Measurements from ENCODE around the gene LRP2BP. TPM values are rescaled to one million over a fixed set of nuclear protein-coding genes. Genes with fewer than 3 reads are reported as not detected.

LRP2BP gene
- total and polyA plus RNA-seq, 2 of the 4 experiments (the other 2 are of a cell fraction), result 0.10 to 0.18 TPM

DNA sequence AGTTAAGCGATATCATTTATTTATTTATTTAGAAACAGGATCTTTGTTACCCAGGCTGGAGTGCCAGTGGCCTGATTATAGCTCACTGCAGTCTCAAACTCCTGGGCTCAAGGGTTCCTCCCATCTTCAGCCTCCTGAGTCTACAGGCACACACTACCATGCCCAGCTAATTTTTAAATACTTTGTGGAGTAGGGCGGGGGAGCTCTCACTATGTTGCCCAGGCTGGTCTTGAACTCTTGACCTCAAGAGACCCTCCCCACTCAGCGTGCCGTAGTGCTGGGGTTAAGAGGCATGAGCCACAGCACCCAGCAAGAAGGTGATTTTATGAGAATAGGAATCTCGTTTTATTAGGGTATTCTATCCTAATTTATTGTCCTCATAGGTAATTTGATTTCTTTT, 33.9 kb upstream of the LRP2BP start:
- ATAC-seq (ENCODE audit: low read depth) (no peak), DNase-seq (no peak)
- peaks cover 4% of the 10 kb centered on the region; the same call in 1 of the 2 replicates for H3K4me1 ChIP-seq (ENCODE audit: control insufficient read depth, insufficient read depth, low read length)
- H3K27ac ChIP-seq (ENCODE audit: insufficient read depth, low read length), result no peak overlapping the region
- no peak overlapping the region for H2BK120ac ChIP-seq (ENCODE audit: low read depth, low read length)
- H4K8ac ChIP-seq (ENCODE audit: low read depth in 2 of 2, low read length in 2 of 2), result no peak overlapping the region
- no peak overlapping the region for H3K56ac ChIP-seq (ENCODE audit: extremely low read depth, insufficient read depth, low read length)
- H4K20me1 ChIP-seq (ENCODE audit: insufficient read depth, low read length), result no peaks in the 10 kb centered on the region
- no peak overlapping the region for H3K9ac ChIP-seq (ENCODE audit: low read depth, low read length)
- H4K91ac ChIP-seq (ENCODE audit: insufficient read depth, low read depth, low read length), result no peak overlapping the region
- H3K14ac ChIP-seq (replicated peaks; ENCODE audit: low read depth, low read length), result no peak overlapping the region
- intact Hi-C loops (cut with micrococcal nuclease) (loop anchor here (5.0 kb wide), 1 partner anchor 168 kb away; no protein-coding TSS in a partner anchor), dilution Hi-C loops (cut with HindIII; ENCODE audit: low sequenced_read_pairs, unreplicated experiment) (no loop called here), in situ Hi-C loops (cut with MboI; ENCODE audit: low sequenced_read_pairs) (no loop called here)
- no peaks in the 10 kb centered on the region for H3K9me3 ChIP-seq (ENCODE audit: control insufficient read depth, insufficient read depth, low read length)
- H2BK20ac ChIP-seq (ENCODE audit: low read depth, low read length), result no peak overlapping the region
- H2AK9ac ChIP-seq (replicated peaks; ENCODE audit: low read depth, low read length, poor library complexity), result peak overlapping the region; percentile 42
- no peaks in the 10 kb centered on the region for H3K36me3 ChIP-seq (ENCODE audit: control insufficient read depth, insufficient read depth, low read length)
- no peak overlapping the region for H2BK15ac ChIP-seq (ENCODE audit: low read depth, low read length)
- no peak overlapping the region for H2AFZ ChIP-seq (replicated peaks; ENCODE audit: low read length, poor library complexity)
- TF ChIP-seq CEBPB (IDR thresholded peaks at IDR 0.05; ENCODE audit: low read depth, low read length) (no peak), MAFK (IDR thresholded peaks at IDR 0.05; ENCODE audit: low read depth, low read length) (no peak), POLR2A (IDR thresholded peaks at IDR 0.05; ENCODE audit: low read depth, low read length) (no peak)
- H3K23ac ChIP-seq (ENCODE audit: low read depth, low read length), result no peak overlapping the region
- WGBS, 2 experiments (ENCODE audit: extremely low coverage in 2 of 2, insufficient read length in 1 of 2), result no CpG with 5 or more reads among the region's 5 CpGs
- H3K18ac ChIP-seq (ENCODE audit: low read depth, low read length), result no peak overlapping the region
- H3K9me1 ChIP-seq (ENCODE audit: insufficient read depth, low read length), result peaks cover 5% of the 10 kb centered on the region
- no peak overlapping the region for H4K5ac ChIP-seq (ENCODE audit: low read depth, low read length)
- peaks cover 7 to 9% of the 10 kb centered on the region in 2 experiments; a peak in 3 of 4 replicates for H3K79me1 ChIP-seq (ENCODE audit: low read depth in 1 of 2, low read length in 2 of 2)
- H2BK5ac ChIP-seq (ENCODE audit: low read depth, low read length, poor library complexity, severe bottlenecking), result no peak overlapping the region
- H3K4me3 ChIP-seq (ENCODE audit: insufficient read depth, low read depth, low read length), result no peak overlapping the region
- no peak overlapping the region for H2AK5ac ChIP-seq (ENCODE audit: low read depth, low read length)
- BruUV-seq (replicated peaks), result no TSS peak
- H3K4ac ChIP-seq (ENCODE audit: low read depth, low read length), result no peak overlapping the region
- CTCF ChIA-PET, result no interaction called here
- H3K27me3 ChIP-seq (ENCODE audit: control insufficient read depth, insufficient read depth, low read length), result no peaks in the 10 kb centered on the region
- no peak overlapping the region for H3K4me2 ChIP-seq (ENCODE audit: low read depth, low read length)
- POLR2A ChIA-PET (ENCODE audit: unreplicated experiment), result no interaction called here

Data from IMR-90 (cell line).